OCI-LY3 (cell line): Measurements from ENCODE around the gene ATPAF2.

Experiments used
- H2AFZ ChIP-seq: fragments of 200-600, 300-600 bp; shearing (Covaris generic); 2 replicates; pipeline ENCODE4 v1.6.0; 2014; ENCODE audit warnings: antibody characterized with exemption, low read depth, low read length
- H3K27ac ChIP-seq: fragments of 200-600, 300-600 bp; sonication (generic); 2 replicates; pipeline ENCODE4 v1.5.1; 2014; ENCODE audit warnings: mild to moderate bottlenecking, low read length, moderate library complexity, mixed read lengths
- H3K27me3 ChIP-seq: fragments of 200-600, 300-600 bp; sonication (generic); 2 replicates; pipeline ENCODE4 v1.6.1; 2014; ENCODE audit warnings: low read depth, low read length, mixed read lengths
- H3K36me3 ChIP-seq: fragments of 200-600, 300-600 bp; sonication (generic); replicated peaks from 2 replicates; pipeline ENCODE3; 2014; ENCODE audit warnings: low read depth, low read length, mixed read lengths
- H3K4me1 ChIP-seq: fragments of 300-600, 200-600 bp; sonication (generic); 2 replicates; pipeline ENCODE4 v1.6.1; 2014; ENCODE audit warnings: low read length, mixed read lengths
- H3K4me2 ChIP-seq: fragments of 200-600, 300-600 bp; sonication (generic); 2 replicates; pipeline ENCODE4 v1.6.1; 2014; ENCODE audit warnings: low read length, mixed read lengths
- H3K4me3 ChIP-seq: fragments of 300-600, 200-600 bp; sonication (generic); 2 replicates; pipeline ENCODE4 v1.5.1; 2014; ENCODE audit warnings: antibody characterized with exemption, mild to moderate bottlenecking, low read length, moderate library complexity
- H3K79me2 ChIP-seq: fragments of 300-600, 200-600 bp; shearing (Covaris generic); 2 replicates; pipeline ENCODE4 v1.6.1; 2014; ENCODE audit warnings: mild to moderate bottlenecking, low read length, mixed read lengths
- H3K9ac ChIP-seq: fragments of 300-600, 200-600 bp; shearing (Covaris generic); 2 replicates; pipeline ENCODE4 v1.6.0; 2014; ENCODE audit warnings: mild to moderate bottlenecking, low read length, moderate library complexity
- H3K9me3 ChIP-seq: fragments of 200-600, 300-600 bp; shearing (Covaris generic); 2 replicates; pipeline ENCODE4 v1.6.1; 2014; ENCODE audit warnings: low read length, mixed read lengths; ENCODE audit not compliant: insufficient read depth
- H4K20me1 ChIP-seq: fragments of 200-600, 300-600 bp; sonication (generic); 2 replicates; pipeline ENCODE4 v1.6.1; 2016; ENCODE audit warnings: low read length, mixed read lengths; ENCODE audit not compliant: insufficient read depth
- EZH2phosphoT487 ChIP-seq: fragments of 200-600 bp; shearing (Covaris generic); IDR thresholded peaks from 2 replicates; pipeline ENCODE4 v1.6.1; 2018; ENCODE audit warnings: antibody characterized with exemption, mixed run types, low read depth
- TF ChIP-seq, protein P1 (sequence below): fragments of 200-600, 300-600 bp; sonication (generic); IDR thresholded peaks from 2 replicates; pipeline ENCODE4 v1.5.1; 2014; ENCODE audit warnings: antibody characterized with exemption, low read length, low read depth

Gene ATPAF2

DNA sequence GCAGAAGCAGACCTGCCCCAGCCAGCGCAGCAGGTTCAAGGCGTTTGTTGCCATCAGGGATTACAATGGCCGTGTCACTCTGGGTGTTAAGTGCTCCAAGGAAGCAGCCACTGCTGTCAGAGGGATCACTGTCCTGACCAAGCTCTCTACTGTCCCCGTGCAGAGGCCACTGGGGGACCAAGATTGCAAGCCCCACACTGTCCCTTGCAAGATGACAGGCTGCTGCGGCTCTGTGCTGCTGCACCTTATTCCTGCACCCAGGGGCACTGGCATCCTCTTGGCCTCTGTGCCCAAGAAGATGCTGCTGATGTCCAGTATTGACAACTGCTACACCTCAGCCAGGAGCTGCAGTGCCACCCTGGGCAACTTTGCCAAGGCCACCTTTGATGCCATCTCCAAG lies 27.7 kb downstream of the ATPAF2 start:
- H3K4me1 ChIP-seq: no peaks in the 10 kb centered on the region
- no peak overlapping the region for H3K9ac ChIP-seq
- no peak overlapping the region for H2AFZ ChIP-seq
- no peaks in the 10 kb centered on the region for H3K27me3 ChIP-seq
- H3K79me2 ChIP-seq: no peaks in the 10 kb centered on the region
- H3K9me3 ChIP-seq: no peaks in the 10 kb centered on the region
- no peak overlapping the region for H3K4me2 ChIP-seq
- no peak overlapping the region for H3K27ac ChIP-seq
- H3K4me3 ChIP-seq: no peak overlapping the region
- H3K36me3 ChIP-seq: no peaks in the 10 kb centered on the region
- TF ChIP-seq, protein P1, sequence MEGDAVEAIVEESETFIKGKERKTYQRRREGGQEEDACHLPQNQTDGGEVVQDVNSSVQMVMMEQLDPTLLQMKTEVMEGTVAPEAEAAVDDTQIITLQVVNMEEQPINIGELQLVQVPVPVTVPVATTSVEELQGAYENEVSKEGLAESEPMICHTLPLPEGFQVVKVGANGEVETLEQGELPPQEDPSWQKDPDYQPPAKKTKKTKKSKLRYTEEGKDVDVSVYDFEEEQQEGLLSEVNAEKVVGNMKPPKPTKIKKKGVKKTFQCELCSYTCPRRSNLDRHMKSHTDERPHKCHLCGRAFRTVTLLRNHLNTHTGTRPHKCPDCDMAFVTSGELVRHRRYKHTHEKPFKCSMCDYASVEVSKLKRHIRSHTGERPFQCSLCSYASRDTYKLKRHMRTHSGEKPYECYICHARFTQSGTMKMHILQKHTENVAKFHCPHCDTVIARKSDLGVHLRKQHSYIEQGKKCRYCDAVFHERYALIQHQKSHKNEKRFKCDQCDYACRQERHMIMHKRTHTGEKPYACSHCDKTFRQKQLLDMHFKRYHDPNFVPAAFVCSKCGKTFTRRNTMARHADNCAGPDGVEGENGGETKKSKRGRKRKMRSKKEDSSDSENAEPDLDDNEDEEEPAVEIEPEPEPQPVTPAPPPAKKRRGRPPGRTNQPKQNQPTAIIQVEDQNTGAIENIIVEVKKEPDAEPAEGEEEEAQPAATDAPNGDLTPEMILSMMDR: no peak
- TF ChIP-seq EZH2phosphoT487: no peak
- H4K20me1 ChIP-seq: no peaks in the 10 kb centered on the region

GRCh38 chr17:18009609-18010420 lies 29.2 kb downstream of the ATPAF2 start:
- Histone ChIP-seq H3K27ac (no peak overlapping the region), H3K4me2 (no peak overlapping the region)

DNA sequence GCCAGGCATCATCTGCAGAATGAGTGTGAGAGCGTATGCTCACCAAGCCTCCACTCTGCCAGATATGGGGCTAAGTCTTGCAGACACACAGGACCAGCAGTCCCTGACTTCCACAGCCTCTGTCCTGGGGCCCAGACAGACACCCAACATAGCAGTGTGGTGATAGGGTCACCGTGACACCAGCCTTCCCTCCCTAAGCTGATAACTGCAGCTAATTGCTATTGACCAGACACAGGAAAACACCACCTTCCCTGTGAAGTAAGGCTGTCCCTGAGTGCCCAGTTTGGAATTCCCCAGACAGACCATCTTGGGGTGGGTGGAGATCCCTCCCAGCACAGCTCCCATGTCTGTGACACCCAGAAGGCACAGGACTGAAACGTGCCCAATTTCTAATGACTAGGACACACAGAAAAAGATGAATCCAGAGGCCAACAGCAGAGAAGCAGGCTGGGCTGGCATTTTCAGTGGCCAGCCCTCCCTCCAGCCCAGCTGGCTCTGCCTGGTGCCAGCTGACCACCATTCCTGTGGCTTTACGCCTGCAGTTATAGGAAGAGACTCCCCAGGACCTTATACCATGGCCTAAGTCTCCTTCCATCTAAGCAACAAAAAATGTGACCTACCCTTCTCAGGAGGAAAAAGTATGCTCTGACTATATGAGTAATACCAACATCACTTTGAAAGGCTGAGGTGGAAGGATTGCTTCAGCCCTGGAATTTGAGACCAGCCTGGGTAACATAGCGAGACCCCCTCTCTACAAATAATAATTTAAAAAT lies 30.3 kb downstream of the ATPAF2 start:
- Histone ChIP-seq H3K79me2 (no peaks in the 10 kb centered on the region), H4K20me1 (no peaks in the 10 kb centered on the region), H3K9me3 (no peaks in the 10 kb centered on the region), H3K27me3 (no peaks in the 10 kb centered on the region), H3K4me3 (no peak overlapping the region), H3K27ac (no peak overlapping the region), H3K4me1 (no peaks in the 10 kb centered on the region), H3K4me2 (no peak overlapping the region), H3K36me3 (no peaks in the 10 kb centered on the region), H3K9ac (no peak overlapping the region), H2AFZ (no peak overlapping the region)
- no peak for TF ChIP-seq EZH2phosphoT487
- TF ChIP-seq, protein P1: no peak

More at GRCh38 chr17:18009609-18010420, 29.2 kb downstream of the ATPAF2 start:
- H3K4me3 ChIP-seq: no peak overlapping the region
- no peak overlapping the region for H2AFZ ChIP-seq
- H3K4me1 ChIP-seq: no peaks in the 10 kb centered on the region
- H3K9ac ChIP-seq: no peak overlapping the region
- no peaks in the 10 kb centered on the region for H3K79me2 ChIP-seq
- no peaks in the 10 kb centered on the region for H3K27me3 ChIP-seq
- no peaks in the 10 kb centered on the region for H3K9me3 ChIP-seq
- TF ChIP-seq, protein P1: no peak
- no peak for TF ChIP-seq EZH2phosphoT487
- H3K36me3 ChIP-seq: no peaks in the 10 kb centered on the region
- no peaks in the 10 kb centered on the region for H4K20me1 ChIP-seq
